H1 (cell line): ENCODE results near the gene TRMT44.

Experiments
- EP300 ChIP-seq, 2 experiments: IDR thresholded peaks; 1 replicate in 1 of 2; 2 replicates in 1 of 2; pipeline ENCODE4 v1.6.1; 2011 to 2012; ENCODE audit warnings: low read depth in 2 of 2, low read length in 2 of 2, mild to moderate bottlenecking in 2 of 2, borderline replicate concordance in 1 of 2, inconsistent platforms in 1 of 2, moderate library complexity in 1 of 2
- TF ChIP-seq, protein P1 (sequence below), 3 experiments: IDR thresholded peaks; 1 replicate in 2 of 3; 2 replicates in 1 of 3; pipeline versions ENCODE4 v1.5.1 to v1.6.1; 2011; ENCODE audit warnings: low read length in 3 of 3, mild to moderate bottlenecking in 3 of 3, inconsistent platforms in 2 of 3, low read depth in 1 of 3, moderate library complexity in 1 of 3; ENCODE audit not compliant: insufficient read depth in 1 of 3; ENCODE audit errors: control extremely low read depth in 1 of 3

DNA sequence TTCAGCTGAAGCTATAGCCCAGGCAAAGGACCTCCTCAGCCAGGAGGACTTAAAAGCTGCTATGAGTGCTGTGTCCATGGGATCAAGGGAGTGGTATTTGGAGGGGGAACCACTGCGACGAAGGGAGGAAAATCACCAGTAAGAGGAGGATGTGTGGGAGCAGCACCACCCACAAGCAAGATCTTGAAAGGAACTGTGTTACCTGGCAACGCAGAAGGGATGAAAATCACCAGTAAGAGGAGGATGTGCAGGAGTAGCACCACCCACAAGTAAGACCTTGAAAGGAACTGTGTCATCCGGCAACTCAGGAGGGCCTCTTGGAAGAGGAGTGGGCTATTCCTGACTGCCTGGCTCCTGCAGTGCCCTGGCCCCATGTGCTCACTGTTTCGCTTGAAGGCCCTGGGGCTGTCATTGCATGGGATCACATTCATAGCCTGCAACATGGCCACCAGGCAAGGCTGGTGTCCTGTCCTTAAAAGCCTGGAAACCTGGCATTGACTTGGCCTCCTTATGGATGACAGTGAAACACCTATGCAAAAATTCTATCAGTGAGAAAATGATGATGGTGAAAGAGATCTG lies 48.3 kb downstream of the TRMT44 start:
- TF ChIP-seq, protein P1, sequence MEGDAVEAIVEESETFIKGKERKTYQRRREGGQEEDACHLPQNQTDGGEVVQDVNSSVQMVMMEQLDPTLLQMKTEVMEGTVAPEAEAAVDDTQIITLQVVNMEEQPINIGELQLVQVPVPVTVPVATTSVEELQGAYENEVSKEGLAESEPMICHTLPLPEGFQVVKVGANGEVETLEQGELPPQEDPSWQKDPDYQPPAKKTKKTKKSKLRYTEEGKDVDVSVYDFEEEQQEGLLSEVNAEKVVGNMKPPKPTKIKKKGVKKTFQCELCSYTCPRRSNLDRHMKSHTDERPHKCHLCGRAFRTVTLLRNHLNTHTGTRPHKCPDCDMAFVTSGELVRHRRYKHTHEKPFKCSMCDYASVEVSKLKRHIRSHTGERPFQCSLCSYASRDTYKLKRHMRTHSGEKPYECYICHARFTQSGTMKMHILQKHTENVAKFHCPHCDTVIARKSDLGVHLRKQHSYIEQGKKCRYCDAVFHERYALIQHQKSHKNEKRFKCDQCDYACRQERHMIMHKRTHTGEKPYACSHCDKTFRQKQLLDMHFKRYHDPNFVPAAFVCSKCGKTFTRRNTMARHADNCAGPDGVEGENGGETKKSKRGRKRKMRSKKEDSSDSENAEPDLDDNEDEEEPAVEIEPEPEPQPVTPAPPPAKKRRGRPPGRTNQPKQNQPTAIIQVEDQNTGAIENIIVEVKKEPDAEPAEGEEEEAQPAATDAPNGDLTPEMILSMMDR (IDR thresholded peaks at IDR 0.05; ENCODE audit: control extremely low read depth in 1 of 3, insufficient read depth in 1 of 3, low read depth in 1 of 3, low read length in 3 of 3): no peak
- no peak for TF ChIP-seq EP300 (IDR thresholded peaks at IDR 0.05; ENCODE audit: borderline replicate concordance in 1 of 2, low read depth in 2 of 2, low read length in 2 of 2)
